GM19395 (cell line): ENCODE data around the gene PLEKHJ1.
"Not testable (repeated sequence)": the region's sequence is repeated elsewhere in the genome, so short reads cannot be mapped to it uniquely, and the experiment has no call there.

ENCODE experiments used
- ATAC-seq: cut with Tn5 transposase; IDR thresholded peaks from one replicate; pipeline ENCODE4 v1.9.1; 2021; ENCODE audit warnings: mild to moderate bottlenecking, moderate library complexity; ENCODE audit not compliant: unreplicated experiment

Gene PLEKHJ1

DNA sequence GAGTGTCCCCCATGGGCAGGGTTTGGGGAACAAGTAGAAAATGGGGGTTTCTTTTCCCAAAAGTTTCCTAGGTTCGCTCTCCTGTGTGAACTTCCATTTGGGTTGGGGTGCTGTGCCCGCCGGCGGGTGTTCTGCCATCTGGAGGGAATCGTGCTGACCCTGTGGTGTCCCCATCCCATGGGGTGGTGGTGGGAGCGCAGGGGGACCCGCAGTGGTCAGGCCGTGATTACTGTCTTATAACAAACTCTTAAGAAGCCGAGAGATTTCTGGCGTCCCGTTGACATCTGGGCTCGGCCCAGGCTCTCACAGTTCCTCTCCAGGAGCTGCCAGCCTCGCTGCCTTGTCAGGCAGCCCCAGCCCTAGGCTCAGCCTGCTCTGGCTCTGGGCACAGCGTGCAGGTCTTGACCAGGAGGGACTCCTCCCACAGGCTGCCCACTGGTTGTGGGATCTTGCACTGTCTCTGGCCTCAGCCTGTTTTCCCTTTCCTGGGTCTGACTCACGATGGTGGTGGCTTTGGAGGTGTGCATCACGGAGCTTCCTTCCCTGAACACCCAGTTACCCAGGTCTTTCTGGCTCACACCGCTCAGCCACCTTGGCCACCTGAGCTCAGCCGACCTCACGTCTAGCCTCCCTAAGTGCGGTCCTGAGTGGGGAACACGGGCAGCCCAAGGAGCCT, 34.5 kb downstream of the PLEKHJ1 start:
- ATAC-seq: no peak

DNA sequence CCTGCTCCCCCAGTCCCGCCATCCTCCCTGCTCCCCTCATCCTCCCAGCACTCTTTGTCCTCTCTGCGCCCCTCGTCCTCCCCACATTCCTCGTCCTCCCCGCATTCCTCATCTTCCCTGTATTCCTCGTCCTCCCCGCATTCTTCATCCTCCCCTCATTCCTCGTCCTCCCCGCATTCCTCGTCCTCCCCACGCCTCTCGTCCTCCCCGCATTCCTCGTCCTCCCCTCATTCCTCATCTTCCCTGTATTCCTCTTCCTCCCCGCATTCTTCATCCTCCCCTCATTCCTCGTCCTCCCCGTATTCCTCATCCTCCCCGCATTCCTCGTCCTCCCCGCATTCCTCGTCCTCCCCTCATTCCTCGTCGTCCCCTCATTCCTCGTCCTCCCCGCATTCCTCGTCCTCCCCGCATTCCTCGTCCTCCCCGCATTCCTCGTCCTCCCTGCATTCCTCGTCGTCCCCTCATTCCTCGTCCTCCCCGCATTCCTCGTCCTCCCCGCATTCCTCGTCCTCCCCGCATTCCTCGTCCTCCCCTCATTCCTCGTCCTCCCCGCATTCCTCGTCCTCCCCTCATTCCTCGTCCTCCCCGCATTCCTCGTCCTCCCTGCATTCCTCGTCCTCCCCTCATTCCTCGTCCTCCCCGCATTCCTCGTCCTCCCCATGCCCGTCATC, 35.4 kb downstream of the PLEKHJ1 start:
- not testable (repeated sequence) for ATAC-seq

DNA sequence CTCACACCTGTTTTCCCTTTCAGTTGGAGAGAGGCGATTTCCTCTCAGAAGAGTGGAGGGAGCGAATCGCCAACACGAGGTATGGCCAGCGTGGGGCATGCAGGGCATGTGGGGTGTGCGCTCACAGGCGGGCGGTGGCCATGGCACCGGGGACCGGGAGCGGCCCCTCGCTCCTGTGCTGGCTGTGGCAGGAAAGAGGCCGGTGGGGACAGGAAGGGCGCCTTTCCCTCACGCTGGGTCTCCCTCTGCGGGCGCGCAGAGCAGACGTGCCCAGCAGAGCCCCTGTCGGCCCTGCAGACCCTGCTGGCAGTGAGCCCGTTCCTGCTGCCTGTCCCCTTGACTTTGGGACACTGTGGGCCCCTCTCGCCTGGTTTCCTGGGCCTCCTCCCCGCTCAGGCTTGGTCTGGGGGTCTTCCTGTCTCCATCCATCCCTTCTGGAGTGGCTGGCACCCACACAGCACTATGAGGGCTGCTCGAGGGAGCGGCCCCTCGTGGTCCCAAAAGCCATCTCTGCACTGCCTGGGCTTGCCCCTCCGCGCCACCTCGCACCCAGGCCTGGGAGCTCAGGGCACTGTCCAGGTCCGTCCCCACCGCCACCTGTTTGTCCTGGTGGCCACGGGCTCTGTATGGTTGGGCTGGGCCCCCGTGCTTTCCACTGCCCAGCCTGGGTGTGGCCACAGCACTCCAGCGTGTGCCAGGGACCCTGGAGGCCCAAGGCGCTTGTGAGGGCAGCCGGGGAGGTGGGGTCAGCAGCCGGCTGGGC, 36.1 kb downstream of the PLEKHJ1 start:
- ATAC-seq: no peak

DNA sequence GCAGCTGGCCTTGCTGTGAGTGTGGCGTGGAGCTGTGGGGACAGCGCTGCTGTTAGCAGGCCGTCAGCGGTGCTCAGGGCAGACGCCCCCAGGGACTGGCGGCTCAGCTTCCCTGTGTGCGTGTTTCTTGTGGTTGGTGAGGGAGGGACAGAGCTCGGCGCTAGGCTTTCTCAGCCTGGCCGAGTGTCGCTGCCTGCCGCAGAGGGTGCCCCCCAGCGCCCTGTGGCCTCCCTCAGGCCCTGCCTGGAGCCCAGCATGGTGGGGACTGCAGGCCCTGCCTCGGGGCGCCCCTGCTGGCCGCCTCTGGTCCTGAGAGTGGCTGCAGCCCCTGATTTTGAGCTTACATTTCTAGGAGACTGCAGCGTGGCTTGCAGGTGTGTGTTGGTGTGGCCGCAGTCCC, 36.9 kb downstream of the PLEKHJ1 start:
- no peak for ATAC-seq

DNA sequence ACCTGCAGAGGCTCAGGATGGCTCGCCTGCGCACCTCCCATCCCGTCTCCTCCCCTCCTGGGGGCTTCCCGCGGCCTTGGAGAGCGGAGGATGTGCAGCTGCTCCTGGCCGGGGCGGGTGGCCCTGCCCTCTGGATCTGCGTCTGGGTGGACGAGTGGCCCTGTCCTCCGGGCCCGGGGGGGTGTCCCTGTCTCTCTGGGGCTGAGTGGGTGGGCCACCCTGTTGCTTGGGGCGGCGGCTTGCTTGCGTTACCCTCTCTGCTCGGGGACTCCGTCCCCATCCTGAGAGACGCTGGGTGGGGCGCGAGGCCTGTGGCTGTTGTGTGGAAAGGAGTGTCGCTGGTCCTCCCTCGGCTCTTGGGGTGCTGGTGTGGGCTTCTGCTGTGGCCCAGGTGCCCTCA, 37.8 kb downstream of the PLEKHJ1 start:
- ATAC-seq: no peak

DNA sequence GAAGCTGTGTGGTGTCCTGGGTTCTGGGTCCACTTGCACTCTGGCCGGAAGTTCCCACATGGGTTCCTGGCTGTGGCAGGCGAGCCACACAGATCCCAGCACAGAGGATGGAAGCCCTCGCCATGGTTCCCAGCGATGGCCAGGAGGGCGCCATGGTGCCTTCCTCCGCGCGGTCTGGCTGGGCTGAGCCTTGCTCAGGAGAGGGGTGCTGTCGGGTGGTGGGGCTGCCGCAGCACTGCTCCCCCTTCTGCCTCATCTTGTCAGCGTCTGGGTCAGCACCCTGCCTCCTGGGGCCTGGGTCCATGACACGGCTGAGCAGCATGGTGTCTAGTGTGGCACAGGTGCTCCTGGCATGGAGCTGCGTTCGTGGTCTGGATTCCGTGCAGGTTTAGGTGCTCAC, 38.9 kb downstream of the PLEKHJ1 start:
- ATAC-seq: no peak

DNA sequence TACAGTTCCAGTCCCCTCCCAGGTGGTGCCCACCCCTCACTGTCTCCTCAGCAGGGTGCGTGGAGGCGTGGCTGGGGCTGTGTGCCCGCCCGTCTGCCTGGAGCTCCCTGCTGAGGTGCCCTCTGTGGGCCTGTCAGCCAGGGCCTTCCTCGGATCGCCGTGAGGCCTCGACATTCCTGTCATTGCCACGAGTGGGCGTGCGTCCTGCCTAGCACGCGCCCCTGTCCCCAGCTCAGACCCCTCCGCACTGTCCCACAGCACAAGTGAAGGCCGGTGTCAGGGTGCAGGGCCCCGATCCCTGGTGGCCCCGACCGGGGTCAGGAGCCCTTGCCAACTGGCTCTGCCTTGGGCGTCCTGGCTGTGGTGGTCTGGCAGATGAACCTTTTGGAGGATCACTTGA, 40.2 kb downstream of the PLEKHJ1 start:
- no peak for ATAC-seq

DNA sequence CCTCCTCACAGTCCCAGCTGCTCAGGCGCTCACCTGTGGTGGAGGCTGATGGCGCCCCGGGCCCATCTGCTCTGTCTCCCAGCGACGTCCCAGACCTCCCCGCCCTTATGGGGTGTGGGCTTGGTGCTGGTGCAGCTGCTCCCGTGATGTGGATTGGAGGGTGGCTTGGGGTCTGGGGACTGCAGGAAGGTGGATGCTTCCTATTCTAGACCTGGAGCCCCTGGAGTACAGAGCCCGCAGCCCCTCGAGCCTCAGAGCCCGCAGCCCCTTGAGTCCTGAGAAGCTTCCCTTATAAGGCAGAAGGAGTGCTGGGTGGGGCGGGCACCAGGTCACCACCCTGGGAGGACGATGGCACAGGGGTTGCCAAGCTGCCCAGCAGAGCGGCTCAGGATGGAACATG, 40.8 kb downstream of the PLEKHJ1 start:
- ATAC-seq: no peak

DNA sequence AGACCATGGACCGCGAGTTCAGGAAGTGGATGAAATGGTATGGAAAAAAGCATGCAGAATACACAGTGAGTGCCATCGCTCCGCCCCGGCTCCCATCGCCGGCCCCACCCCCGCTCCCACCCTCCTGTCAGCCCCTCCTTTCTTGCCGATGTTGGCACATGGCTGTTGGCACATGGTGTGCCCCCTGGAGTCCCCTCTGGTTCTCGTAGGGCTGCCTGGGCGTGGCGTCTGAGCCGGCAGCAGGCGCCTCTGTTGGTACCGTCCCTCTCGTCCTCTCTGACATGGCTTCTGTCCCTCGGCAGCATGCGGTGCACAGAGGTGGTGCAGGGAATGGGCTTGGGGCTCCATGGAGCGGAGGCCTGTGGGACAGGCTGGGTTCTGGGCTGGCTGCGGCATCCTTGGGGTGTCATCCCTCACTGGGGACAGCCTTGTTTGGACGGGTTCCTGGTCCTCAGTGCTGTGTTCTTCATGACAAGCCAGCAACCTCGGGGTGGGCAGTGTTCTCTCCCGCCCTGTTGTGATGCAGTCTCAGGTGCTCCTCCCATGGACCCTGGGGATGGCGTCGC, 41.5 kb downstream of the PLEKHJ1 start:
- ATAC-seq: no peak

DNA sequence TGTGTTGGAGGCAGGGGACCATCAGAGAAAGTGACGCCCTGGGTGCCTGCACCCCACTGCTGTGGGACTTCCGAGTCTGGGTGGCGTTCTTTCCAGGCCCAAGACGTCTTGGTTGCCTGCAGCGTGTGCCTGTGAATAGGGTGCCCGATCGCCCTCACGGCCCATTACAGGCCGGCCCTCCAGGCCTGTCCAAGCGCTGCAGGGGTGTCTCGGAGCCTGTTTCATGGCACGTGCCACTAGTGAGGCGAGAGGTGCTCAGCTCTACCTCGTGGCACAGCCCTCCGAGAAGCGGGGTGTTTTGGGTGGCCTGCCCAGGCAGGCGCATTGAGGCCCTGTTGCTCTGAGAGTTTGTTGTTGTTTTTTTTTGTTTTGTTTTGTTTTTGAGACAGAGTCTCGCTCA, 42.3 kb downstream of the PLEKHJ1 start:
- no peak for ATAC-seq

DNA sequence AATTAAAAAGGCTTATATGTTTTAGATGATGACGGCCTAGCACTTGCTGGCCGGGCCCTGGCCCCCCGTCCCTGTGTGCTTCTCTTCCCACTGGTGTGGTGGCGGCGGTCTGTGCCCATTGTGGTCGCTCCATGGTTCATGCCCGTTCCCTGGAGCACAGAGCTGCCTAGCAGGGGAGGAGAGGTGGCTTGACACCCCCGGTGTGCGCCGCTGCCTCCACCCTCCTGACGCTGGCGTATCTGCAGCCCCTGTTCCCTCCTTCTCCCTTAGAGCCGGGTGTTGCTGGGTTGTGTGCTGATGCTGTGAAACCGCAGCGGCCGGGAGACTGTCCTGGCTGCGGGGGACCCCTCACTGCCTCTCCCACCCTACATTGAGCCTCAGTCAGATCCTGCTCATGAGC, 43.3 kb downstream of the PLEKHJ1 start:
- ATAC-seq: no peak

DNA sequence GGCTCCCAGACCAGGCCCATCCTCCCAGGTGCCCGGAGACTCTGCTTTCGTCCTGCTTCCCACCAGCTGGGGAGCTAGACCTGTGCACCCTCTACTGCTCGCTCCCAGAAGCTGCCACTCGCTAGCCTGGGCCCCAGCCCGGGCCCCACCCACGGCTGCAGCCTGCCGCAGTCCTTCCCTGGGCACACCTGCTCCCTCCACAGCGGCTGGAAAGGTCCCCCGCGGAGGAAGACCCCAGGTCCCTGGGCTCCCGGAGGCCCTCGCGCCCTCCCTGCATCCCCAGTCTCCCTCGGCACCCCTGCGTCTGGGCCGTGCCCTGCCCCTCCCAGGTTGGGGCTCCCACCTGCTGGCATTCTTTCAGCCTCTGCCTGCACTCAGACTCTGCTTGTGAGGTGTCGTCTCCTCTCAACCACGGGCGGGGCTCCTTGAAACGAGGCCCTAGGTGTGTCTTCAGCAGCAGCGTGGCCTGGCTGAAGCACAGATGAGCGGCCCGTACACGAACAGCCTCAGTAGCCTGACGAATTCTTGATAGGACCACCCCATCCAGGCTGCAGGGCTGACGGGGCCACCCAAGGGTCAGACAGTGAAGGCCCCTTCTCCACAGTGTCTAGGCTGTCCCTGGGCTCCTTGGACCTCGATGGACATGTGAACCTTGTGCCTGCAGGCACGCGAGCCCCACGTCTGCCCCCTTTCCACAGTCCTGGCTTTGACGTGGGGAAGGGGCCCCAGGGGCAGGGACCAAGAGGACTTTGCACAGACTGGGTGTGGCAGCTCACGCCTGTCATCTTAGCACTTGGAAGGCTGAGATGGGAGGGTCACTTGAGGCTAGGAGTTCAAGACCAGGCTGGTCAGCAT, 44.4 kb downstream of the PLEKHJ1 start:
- no peak for ATAC-seq

DNA sequence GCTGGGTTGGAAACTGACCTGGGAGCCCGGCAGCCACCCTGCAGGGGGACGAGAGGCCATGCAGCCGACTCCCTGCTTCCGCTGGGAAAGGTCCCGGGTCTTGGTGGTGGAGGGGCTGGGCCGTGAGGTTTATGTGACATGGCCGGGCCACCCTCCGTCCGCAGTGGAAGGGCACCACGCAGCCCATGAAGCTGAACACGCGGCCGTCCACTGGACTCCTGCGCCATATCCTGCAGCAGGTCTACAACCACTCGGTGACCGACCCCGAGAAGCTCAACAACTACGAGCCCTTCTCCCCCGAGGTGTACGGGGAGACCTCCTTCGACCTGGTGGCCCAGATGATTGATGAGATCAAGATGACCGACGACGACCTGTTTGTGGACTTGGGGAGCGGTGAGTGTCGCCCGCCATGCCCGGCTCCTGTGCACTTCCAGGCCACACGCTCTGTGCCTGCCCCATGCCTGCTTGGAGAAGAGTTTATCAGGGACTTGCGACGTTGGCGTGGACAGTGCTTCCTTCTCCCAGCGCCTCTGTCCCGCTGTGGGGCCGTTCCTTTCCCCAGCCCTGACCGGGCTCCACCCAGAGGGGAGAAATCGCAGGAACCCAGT, 45.2 kb downstream of the PLEKHJ1 start:
- no peak for ATAC-seq

DNA sequence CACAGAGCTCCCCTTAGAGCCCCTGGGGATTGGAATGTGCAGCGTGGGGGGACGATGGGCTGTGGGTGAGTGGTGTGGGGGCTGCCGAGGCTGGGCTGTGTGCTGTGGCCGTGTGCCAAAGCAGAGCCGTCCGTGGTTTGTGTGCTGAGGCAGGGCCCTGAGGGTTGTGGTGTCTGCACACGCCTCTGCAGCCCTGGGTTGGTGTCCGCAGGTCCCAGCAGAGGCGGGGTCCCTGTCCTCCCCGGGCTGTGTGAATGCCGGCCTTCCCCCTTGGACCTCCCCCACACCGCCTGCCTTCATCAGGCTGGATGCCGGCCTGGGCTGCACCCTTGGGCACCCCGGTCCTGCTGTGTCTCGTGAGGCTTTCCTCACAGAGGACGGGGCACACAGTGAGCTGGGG, 46.2 kb downstream of the PLEKHJ1 start:
- ATAC-seq: no peak

DNA sequence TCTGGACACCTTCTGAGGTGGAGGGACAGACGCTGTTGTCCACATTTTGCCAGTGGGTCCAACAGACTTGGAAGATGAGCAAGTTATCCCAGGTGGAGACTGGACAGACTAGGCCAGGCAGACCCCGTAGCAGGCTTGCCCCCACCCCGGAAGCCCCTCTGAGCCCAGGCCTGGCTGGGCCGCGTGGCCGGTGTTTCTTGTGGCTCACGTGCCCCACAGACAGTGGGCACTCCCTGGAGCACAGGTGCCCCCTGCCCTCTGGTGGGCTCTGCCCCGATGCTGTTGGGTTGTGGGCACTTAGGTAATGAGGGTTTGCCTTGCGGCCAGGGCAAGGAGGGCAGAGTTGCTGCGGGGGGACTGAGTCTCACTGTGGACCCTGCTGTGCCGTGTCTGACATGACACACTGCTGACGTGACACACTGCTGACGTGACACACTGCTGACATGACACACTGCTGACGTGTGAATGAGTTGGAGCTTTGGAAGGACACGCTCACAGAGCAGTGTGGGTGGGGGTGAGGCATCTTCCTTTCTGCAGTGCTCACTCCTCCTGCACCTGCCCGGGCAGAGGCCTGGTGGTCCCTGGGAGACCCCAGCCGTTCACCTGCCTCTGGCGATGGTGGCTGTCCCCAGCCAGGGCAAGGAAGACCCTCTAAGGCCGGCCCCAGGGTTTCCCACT, 47.3 kb downstream of the PLEKHJ1 start:
- no peak for ATAC-seq

DNA sequence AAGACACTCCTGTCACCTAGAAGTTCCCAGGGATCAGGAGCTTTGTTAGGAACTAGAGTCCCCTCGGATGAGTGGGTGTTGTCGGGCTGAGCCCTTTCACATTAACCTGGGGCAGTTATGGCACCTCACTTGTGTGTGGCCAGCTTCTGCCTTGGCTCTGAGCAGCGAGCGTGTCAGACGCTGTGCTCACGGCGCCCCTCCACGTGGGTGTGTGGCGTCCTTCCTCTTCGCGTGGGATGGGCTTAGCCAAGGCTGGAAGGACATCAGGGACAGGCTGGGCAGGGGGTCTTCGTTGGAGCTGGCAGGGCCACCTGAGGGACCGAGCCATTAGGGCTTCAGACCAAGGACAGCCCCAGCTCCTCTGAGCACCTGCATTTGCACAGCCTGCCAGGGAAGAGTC, 49.0 kb downstream of the PLEKHJ1 start:
- no peak for ATAC-seq

DNA sequence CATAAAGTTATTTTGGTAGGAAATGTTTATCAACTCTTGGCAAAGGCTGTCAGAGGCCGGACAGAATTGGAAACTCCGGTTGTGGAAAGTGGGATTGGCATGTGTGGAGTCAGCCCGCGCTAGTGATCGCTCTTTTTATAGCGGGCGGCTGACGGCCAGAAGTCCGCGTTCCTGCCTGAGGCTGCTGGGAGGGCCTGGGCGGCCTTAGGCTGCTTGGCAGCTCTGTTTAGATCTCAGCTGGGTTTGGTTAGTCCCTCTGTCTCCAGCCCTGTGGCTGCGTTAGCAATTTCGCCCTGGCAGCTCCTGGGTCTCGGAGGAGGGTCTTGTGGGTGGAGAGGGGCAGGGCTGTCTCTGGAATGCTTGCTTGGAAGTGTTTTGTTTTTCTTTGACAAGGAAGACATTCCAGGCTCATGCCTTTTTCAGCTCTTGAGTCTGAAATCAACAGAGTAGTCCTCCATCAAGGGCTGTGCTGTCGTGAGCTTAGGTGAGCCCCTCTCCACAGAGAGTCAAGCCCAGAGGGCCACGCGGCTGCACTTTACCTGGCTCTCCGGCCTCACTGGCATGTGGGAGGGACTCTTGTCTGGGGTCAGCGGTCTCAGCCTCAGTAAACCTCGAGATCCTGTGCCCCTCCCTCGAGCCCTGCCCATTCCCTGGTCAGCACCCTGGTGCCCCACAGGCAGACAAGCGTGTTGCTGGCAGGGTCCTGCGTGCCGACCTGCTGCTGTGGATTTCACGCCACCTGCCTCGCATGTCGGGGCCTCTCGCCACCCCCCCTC, 49.9 kb downstream of the PLEKHJ1 start:
- no peak for ATAC-seq

DNA sequence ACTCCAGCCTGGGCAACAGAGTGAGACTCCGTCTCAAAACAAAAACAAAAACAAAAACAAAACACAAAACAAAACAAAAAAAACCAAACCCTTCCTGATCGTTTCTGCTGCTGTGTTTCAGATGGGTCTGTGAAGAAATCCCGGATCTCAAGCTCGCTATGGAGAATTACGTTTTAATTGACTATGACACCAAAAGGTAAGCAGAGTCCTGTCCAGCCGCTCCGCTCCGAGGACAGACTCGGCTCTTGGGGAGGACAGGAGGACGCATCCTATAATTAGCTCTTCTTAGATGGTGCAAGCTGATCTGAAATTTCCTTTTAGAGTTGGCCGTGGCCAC, 50.4 kb downstream of the PLEKHJ1 start:
- no peak for ATAC-seq

DNA sequence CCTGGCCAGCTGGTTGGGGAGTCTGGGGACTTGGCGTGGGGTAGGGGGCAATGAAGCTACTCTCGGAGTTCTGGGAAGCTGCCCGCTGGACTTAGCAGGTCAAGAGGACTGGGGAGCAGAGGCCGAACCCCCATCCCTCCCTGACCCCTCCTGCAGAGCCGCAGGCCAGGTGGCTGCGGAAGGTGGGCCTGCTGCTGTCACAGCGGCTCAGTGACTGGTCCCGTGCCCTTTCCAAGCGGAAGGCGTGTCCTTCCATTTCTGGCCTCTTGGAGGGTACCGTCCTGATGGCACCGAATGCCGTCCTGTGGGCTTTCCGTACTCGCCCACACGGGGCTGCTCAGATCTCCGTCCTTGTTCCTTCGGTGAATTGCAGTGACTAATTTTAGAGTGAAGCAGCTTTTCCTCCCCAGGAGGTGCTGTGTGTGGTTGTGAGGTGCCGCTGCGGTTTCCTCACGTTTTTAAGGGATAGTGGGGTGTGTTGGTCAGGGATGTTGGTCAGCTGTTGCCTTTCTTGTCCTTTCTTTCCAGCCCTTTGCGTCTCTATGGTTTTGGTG, 51.6 kb downstream of the PLEKHJ1 start:
- no peak for ATAC-seq
